Measurements from ENCODE around the gene EVI5. TPM values are rescaled to one million over a fixed set of nuclear protein-coding genes. Genes with fewer than 3 reads are reported as not detected.

The EVI5 gene
- polyA plus RNA-seq, 1 donor from 2014 or later = 8.5 TPM

DNA sequence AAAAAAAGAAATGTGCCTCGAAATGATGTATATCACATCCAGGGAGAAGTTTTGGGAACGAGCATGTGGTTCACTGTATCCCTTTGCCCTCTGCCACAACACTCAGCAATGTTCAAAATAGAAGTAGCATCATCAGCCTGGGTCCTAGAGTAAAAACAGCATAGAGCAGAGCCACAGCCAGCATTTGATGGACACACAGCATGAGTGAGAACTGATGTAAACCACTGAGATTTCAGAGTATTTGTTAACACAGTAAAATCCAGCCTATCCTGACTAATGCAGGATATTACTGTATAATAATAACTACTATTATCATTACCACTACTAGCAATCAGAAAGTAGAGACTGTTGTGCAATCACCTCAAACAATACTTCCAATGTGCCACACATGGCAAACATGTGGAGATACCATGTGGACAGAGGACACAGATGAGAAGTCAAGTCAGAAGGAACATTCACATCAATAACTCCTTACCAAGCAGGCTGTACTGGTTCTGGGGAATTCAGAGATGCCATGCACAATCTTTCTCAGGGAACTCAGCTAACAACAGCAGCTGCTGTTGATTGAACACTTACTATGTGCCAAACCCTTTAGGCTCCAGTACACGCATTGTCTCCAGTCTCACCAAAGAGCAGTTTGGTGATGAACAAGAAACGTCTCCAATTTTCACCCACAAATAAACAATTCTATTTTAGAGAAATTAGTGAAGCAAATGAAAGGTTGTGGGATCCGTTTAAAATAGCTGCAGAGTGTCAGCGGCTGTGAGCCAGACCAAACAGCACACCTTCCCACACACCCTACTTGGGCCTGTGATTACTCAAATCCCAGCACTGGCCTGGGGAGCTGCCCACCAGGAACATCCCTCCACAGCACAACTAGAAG, 281.6 kb downstream of the EVI5 start:
- H3F3A ChIP-seq (ENCODE audit: insufficient read depth, low read length, poor library complexity, severe bottlenecking) = no peaks in the 10 kb centered on the region
- H3K79me2 ChIP-seq (replicated peaks; ENCODE audit: insufficient read depth, low read length) = no peaks in the 10 kb centered on the region
- H3K9me2 ChIP-seq (ENCODE audit: insufficient read depth, low read length) = no peaks in the 10 kb centered on the region
- H3K36me3 ChIP-seq (ENCODE audit: insufficient read depth, low read length) = no peaks in the 10 kb centered on the region
- no peak overlapping the region for H3K4me3 ChIP-seq (ENCODE audit: low read length)
- no peak overlapping the region for H2AFZ ChIP-seq (ENCODE audit: low read depth, low read length)
- no peak overlapping the region for H3K27ac ChIP-seq (ENCODE audit: low read length)
- no peaks in the 10 kb centered on the region for H3K27me3 ChIP-seq (ENCODE audit: insufficient read depth, low read depth, low read length)
- no peak overlapping the region for H3K4me2 ChIP-seq (ENCODE audit: low read length)
- H4K20me1 ChIP-seq (ENCODE audit: insufficient read depth) = no peaks in the 10 kb centered on the region
- H3K9ac ChIP-seq (ENCODE audit: low read length) = no peak overlapping the region
- no peaks in the 10 kb centered on the region for H3K9me3 ChIP-seq (ENCODE audit: low read length)
- TF ChIP-seq, protein P1, sequence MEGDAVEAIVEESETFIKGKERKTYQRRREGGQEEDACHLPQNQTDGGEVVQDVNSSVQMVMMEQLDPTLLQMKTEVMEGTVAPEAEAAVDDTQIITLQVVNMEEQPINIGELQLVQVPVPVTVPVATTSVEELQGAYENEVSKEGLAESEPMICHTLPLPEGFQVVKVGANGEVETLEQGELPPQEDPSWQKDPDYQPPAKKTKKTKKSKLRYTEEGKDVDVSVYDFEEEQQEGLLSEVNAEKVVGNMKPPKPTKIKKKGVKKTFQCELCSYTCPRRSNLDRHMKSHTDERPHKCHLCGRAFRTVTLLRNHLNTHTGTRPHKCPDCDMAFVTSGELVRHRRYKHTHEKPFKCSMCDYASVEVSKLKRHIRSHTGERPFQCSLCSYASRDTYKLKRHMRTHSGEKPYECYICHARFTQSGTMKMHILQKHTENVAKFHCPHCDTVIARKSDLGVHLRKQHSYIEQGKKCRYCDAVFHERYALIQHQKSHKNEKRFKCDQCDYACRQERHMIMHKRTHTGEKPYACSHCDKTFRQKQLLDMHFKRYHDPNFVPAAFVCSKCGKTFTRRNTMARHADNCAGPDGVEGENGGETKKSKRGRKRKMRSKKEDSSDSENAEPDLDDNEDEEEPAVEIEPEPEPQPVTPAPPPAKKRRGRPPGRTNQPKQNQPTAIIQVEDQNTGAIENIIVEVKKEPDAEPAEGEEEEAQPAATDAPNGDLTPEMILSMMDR (IDR thresholded peaks at IDR 0.05; ENCODE audit: poor library complexity, severe bottlenecking) = no peak
- TF ChIP-seq EP300 (conservative IDR thresholded peaks at IDR 0.05; ENCODE audit: poor library complexity, severe bottlenecking) (no peak), RAD21 (conservative IDR thresholded peaks at IDR 0.05) (no peak), MXI1 (conservative IDR thresholded peaks at IDR 0.05; ENCODE audit: poor library complexity, severe bottlenecking) (no peak), SMC3 (conservative IDR thresholded peaks at IDR 0.05; ENCODE audit: poor library complexity) (no peak), POLR2AphosphoS5 (IDR thresholded peaks at IDR 0.05) (no peak), EZH2 (IDR thresholded peaks at IDR 0.05; ENCODE audit: borderline replicate concordance, insufficient read depth, low read length, poor library complexity, severe bottlenecking) (no peak), TAF1 (IDR thresholded peaks at IDR 0.05; ENCODE audit: low read depth) (no peak)
- TF ChIP-seq, protein P2, sequence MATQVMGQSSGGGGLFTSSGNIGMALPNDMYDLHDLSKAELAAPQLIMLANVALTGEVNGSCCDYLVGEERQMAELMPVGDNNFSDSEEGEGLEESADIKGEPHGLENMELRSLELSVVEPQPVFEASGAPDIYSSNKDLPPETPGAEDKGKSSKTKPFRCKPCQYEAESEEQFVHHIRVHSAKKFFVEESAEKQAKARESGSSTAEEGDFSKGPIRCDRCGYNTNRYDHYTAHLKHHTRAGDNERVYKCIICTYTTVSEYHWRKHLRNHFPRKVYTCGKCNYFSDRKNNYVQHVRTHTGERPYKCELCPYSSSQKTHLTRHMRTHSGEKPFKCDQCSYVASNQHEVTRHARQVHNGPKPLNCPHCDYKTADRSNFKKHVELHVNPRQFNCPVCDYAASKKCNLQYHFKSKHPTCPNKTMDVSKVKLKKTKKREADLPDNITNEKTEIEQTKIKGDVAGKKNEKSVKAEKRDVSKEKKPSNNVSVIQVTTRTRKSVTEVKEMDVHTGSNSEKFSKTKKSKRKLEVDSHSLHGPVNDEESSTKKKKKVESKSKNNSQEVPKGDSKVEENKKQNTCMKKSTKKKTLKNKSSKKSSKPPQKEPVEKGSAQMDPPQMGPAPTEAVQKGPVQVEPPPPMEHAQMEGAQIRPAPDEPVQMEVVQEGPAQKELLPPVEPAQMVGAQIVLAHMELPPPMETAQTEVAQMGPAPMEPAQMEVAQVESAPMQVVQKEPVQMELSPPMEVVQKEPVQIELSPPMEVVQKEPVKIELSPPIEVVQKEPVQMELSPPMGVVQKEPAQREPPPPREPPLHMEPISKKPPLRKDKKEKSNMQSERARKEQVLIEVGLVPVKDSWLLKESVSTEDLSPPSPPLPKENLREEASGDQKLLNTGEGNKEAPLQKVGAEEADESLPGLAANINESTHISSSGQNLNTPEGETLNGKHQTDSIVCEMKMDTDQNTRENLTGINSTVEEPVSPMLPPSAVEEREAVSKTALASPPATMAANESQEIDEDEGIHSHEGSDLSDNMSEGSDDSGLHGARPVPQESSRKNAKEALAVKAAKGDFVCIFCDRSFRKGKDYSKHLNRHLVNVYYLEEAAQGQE (IDR thresholded peaks at IDR 0.05; ENCODE audit: borderline replicate concordance) = no peak

DNA sequence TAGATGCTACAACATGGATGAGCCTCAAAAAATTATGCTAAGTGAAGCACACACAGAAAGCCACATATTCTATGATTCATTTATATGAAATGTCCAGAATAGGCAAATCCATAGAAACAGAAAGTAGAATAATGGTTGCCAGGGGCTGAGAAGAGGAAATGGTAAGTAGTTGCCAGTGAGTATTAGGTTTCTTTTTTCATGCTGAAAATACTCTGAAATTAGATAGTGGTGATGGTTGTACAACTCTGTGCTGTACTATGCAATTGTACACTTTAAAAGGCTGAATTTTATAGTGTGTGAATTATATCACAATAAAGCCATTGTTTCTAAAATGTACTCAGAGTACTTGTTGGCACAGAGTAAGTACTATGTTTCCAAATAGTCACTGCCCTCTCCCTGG, 282.7 kb downstream of the EVI5 start:
- no peak overlapping the region for H2AFZ ChIP-seq (ENCODE audit: low read depth, low read length)
- H3K4me2 ChIP-seq (ENCODE audit: low read length) = no peak overlapping the region
- no peak overlapping the region for H3K9ac ChIP-seq (ENCODE audit: low read length)
- H3K27me3 ChIP-seq (ENCODE audit: insufficient read depth, low read depth, low read length) = no peaks in the 10 kb centered on the region
- H3K9me2 ChIP-seq (ENCODE audit: insufficient read depth, low read length) = no peaks in the 10 kb centered on the region
- TF ChIP-seq MXI1 (conservative IDR thresholded peaks at IDR 0.05; ENCODE audit: poor library complexity, severe bottlenecking) (no peak), RAD21 (conservative IDR thresholded peaks at IDR 0.05) (no peak), EZH2 (IDR thresholded peaks at IDR 0.05; ENCODE audit: borderline replicate concordance, insufficient read depth, low read length, poor library complexity, severe bottlenecking) (no peak), EP300 (conservative IDR thresholded peaks at IDR 0.05; ENCODE audit: poor library complexity, severe bottlenecking) (no peak), SMC3 (conservative IDR thresholded peaks at IDR 0.05; ENCODE audit: poor library complexity) (no peak), TAF1 (IDR thresholded peaks at IDR 0.05; ENCODE audit: low read depth) (no peak), POLR2AphosphoS5 (IDR thresholded peaks at IDR 0.05) (no peak)
- TF ChIP-seq, protein P2 (IDR thresholded peaks at IDR 0.05; ENCODE audit: borderline replicate concordance) = no peak
- TF ChIP-seq, protein P1 (IDR thresholded peaks at IDR 0.05; ENCODE audit: poor library complexity, severe bottlenecking) = no peak
- H4K20me1 ChIP-seq (ENCODE audit: insufficient read depth) = no peaks in the 10 kb centered on the region
- H3K9me3 ChIP-seq (ENCODE audit: low read length) = no peaks in the 10 kb centered on the region
- H3K27ac ChIP-seq (ENCODE audit: low read length) = no peak overlapping the region
- H3F3A ChIP-seq (ENCODE audit: insufficient read depth, low read length, poor library complexity, severe bottlenecking) = no peaks in the 10 kb centered on the region
- H3K4me3 ChIP-seq (ENCODE audit: low read length) = no peak overlapping the region
- no peaks in the 10 kb centered on the region for H3K36me3 ChIP-seq (ENCODE audit: insufficient read depth, low read length)
- H3K79me2 ChIP-seq (replicated peaks; ENCODE audit: insufficient read depth, low read length) = no peaks in the 10 kb centered on the region
